HEK293 (cell line): Measurements from ENCODE around the gene CALCOCO2.

ENCODE experiments used
- CTCF ChIA-PET: fragments of 350-600 bp; formaldehyde crosslinking; extraction: SDS; loops from one replicate; lab custom pipeline; 2021; ENCODE audit warnings: antibody characterized with exemption; lab: Yijun Ruan, JAX
- POLR2A ChIA-PET: fragments of 300-600 bp; formaldehyde crosslinking; extraction: SDS; loops from one replicate; lab custom pipeline; 2020; ENCODE audit warnings: antibody characterized with exemption, inconsistent platforms; lab: Yijun Ruan, JAX
- H3K27ac ChIP-seq: fragments of 200-500 bp; sonication (Bioruptor generic); 2 replicates; pipeline ENCODE4 v1.5.1; 2014; ENCODE audit warnings: low read depth, low read length, control low read depth, inconsistent platforms; ENCODE audit errors: extremely low read depth
- H3K36me3 ChIP-seq, 2 experiments: fragments of 200-500 bp in 1 of 2; sonication (Bioruptor generic) in 1 of 2; 1 replicate in 1 of 2; 2 replicates in 1 of 2; pipeline ENCODE4 v1.5.1; 2014 to 2017; ENCODE audit warnings: inconsistent platforms in 2 of 2, low read length in 2 of 2; ENCODE audit not compliant: control insufficient read depth in 2 of 2, insufficient read depth in 1 of 2
- H3K4me1 ChIP-seq: fragments of 200-500 bp; sonication (Bioruptor generic); 2 replicates; pipeline ENCODE4 v1.5.1; 2014; ENCODE audit warnings: mild to moderate bottlenecking, low read length, inconsistent platforms; ENCODE audit not compliant: control insufficient read depth, insufficient read depth
- H3K4me3 ChIP-seq: 2 replicates; pipeline ENCODE4 v1.5.1; 2011; ENCODE audit warnings: low read depth, mild to moderate bottlenecking, control low read depth, low read length, moderate library complexity
- H3K9me3 ChIP-seq: fragments of 200-500 bp; sonication (Bioruptor generic); 2 replicates; pipeline ENCODE4 v1.5.1; 2014; ENCODE audit warnings: low read depth, low read length, inconsistent platforms; ENCODE audit not compliant: control insufficient read depth, insufficient read depth
- GLIS1 ChIP-seq: fragments of 450-650 bp; formaldehyde crosslinking; IDR thresholded peaks from 2 replicates; pipeline ENCODE4 v1.5.1; 2016; ENCODE audit warnings: missing biosample characterization, missing genetic modification characterization
- GLIS2 ChIP-seq: fragments of 450-650 bp; formaldehyde crosslinking; IDR thresholded peaks from 2 replicates; pipeline ENCODE4 v1.5.1; 2016; ENCODE audit warnings: missing biosample characterization, missing genetic modification characterization
- HOXA7 ChIP-seq: sonication (generic); formaldehyde crosslinking; IDR thresholded peaks from 2 replicates; pipeline ENCODE4 v1.8.1; 2022; ENCODE audit warnings: missing genetic modification reagents, borderline replicate concordance
- IKZF3 ChIP-seq: fragments of 450-650 bp; IDR thresholded peaks from 2 replicates; pipeline ENCODE4 v1.5.0; 2018; ENCODE audit warnings: missing biosample characterization, mild to moderate bottlenecking, missing genetic modification characterization, moderate library complexity
- KLF1 ChIP-seq: fragments of 450-650 bp; formaldehyde crosslinking; IDR thresholded peaks from 2 replicates; pipeline ENCODE4 v1.5.1; 2016; ENCODE audit warnings: missing biosample characterization, missing genetic modification characterization
- TRIM28 ChIP-seq: IDR thresholded peaks from 2 replicates; pipeline ENCODE4 v1.6.1; 2011; ENCODE audit warnings: low read length, control low read depth, borderline replicate concordance
- TSHZ1 ChIP-seq: fragments of 450-650 bp; formaldehyde crosslinking; IDR thresholded peaks from 2 replicates; pipeline ENCODE4 v1.5.1; 2016; ENCODE audit warnings: missing biosample characterization, missing genetic modification characterization, borderline replicate concordance
- YY1 ChIP-seq: fragments of 450-650 bp; formaldehyde crosslinking; IDR thresholded peaks from 2 replicates; pipeline ENCODE4 v1.5.1; 2018; ENCODE audit warnings: missing biosample characterization, missing genetic modification characterization
- ZBTB21 ChIP-seq: fragments of 450-650 bp; formaldehyde crosslinking; IDR thresholded peaks from 2 replicates; pipeline ENCODE4 v1.5.1; 2017; ENCODE audit warnings: missing biosample characterization, missing genetic modification characterization
- ZBTB48 ChIP-seq: fragments of 450-650 bp; formaldehyde crosslinking; IDR thresholded peaks from 2 replicates; pipeline ENCODE4 v1.5.1; 2016; ENCODE audit warnings: missing biosample characterization, missing genetic modification characterization
- ZBTB49 ChIP-seq: fragments of 450-650 bp; formaldehyde crosslinking; IDR thresholded peaks from 2 replicates; pipeline ENCODE4 v1.5.1; 2016; ENCODE audit warnings: missing biosample characterization, missing genetic modification characterization, low read depth
- ZNF10 ChIP-seq: fragments of 450-650 bp; formaldehyde crosslinking; IDR thresholded peaks from 2 replicates; pipeline ENCODE4 v1.5.1; 2017; ENCODE audit warnings: missing biosample characterization, missing genetic modification characterization
- ZNF148 ChIP-seq: fragments of 450-650 bp; formaldehyde crosslinking; IDR thresholded peaks from 2 replicates; pipeline ENCODE4 v1.5.0; 2017; ENCODE audit warnings: missing biosample characterization, missing genetic modification characterization, borderline replicate concordance
- ZNF26 ChIP-seq: fragments of 450-650 bp; formaldehyde crosslinking; IDR thresholded peaks from 2 replicates; pipeline ENCODE4 v1.5.1; 2016; ENCODE audit warnings: missing biosample characterization, missing genetic modification characterization
- ZNF311 ChIP-seq: fragments of 450-650 bp; formaldehyde crosslinking; IDR thresholded peaks from 2 replicates; pipeline ENCODE4 v1.5.1; 2017; ENCODE audit warnings: missing biosample characterization, missing genetic modification characterization, borderline replicate concordance

CALCOCO2 gene

GRCh38 chr17:48804936-48805411 is 25.9 kb upstream of the CALCOCO2 start (continued):
- TF ChIP-seq IKZF3 (tag by site-specific recombination) (0 out of 2 replicates have a peak, but pooled peaks have one; percentile 35), ZBTB21 (tag by site-specific recombination) (no peak)

GRCh38 chr17:48809182-48809581 is 21.7 kb upstream of the CALCOCO2 start:
- TF ChIP-seq ZNF148 (tag by site-specific recombination) (no peak), GLIS2 (no peak), ZBTB48 (tag by site-specific recombination) (no peak), ZNF26 (no peak), ZNF311 (tag by site-specific recombination) (no peak), ZBTB49 (tag by site-specific recombination) (no peak), TSHZ1 (tag by site-specific recombination) (no peak), HOXA7 (CRISPR knock-in tag) (no peak), KLF1 (tag by site-specific recombination) (no peak), YY1 (no peak), TRIM28 (no peak), GLIS1 (tag by site-specific recombination) (no peak), ZNF10 (tag by site-specific recombination) (no peak)
- ChIA-PET CTCF (interaction anchor here (0.6 to 14.2 kb wide), 6 partner anchors 10 to 728 kb away, joined by 3 to 387 read pairs (median 6); no protein-coding TSS in a partner anchor), POLR2A (no interaction called here)
- Histone ChIP-seq H3K36me3 (no peaks in the 10 kb centered on the region), H3K9me3 (no peaks in the 10 kb centered on the region), H3K27ac (no peak overlapping the region), H3K4me1 (peaks cover 4% of the 10 kb centered on the region), H3K4me3 (no peak overlapping the region)
